HG03103 (cell line): Measurements from ENCODE around the gene GPR32.
"Not testable (repeated sequence)": the region's sequence is repeated elsewhere in the genome, so short reads cannot be mapped to it uniquely, and the experiment has no call there.

Experiments
- ATAC-seq: cut with Tn5 transposase; IDR thresholded peaks from one replicate; pipeline ENCODE4 v1.9.1; 2021; ENCODE audit warnings: low read depth; ENCODE audit not compliant: unreplicated experiment

GPR32 gene

GRCh38 chr19:50747141-50747540 lies 23.1 kb upstream of the GPR32 start:
- not testable (repeated sequence) for ATAC-seq

DNA sequence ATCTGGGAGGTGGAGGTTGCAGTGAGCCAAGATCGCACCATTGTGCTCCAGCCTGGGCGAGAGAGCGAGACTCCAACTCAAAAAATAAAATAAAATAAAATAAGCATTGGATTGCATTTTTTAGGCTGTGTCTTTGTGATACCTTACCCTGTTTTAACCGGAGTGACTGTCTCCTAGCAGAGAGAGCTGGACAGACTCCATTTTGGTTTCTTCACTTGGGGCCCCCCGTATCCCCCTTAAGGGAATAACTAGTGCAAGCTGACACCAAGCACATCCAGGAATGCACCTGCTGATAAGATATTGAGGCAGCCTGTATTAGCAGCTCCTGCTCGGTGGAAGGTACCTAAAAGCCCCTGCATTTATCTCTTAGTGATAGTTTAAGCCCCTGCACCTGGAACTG lies 20.8 kb upstream of the GPR32 start:
- ATAC-seq, result no peak

GRCh38 chr19:50750010-50750409 lies 20.3 kb upstream of the GPR32 start:
- ATAC-seq, result no peak

- no peak for ATAC-seq
These were observed 16.4 kb upstream of the GPR32 start for GRCh38 chr19:50753879-50754278.

- not testable (repeated sequence) for ATAC-seq
These were observed 14.0 kb upstream of the GPR32 start for GRCh38 chr19:50756244-50756643.

- ATAC-seq, result not testable (repeated sequence)
These were observed 12.6 kb upstream of the GPR32 start for GRCh38 chr19:50757624-50758023.

GRCh38 chr19:50759076-50759475 lies 11.2 kb upstream of the GPR32 start:
- not testable (repeated sequence) for ATAC-seq

DNA sequence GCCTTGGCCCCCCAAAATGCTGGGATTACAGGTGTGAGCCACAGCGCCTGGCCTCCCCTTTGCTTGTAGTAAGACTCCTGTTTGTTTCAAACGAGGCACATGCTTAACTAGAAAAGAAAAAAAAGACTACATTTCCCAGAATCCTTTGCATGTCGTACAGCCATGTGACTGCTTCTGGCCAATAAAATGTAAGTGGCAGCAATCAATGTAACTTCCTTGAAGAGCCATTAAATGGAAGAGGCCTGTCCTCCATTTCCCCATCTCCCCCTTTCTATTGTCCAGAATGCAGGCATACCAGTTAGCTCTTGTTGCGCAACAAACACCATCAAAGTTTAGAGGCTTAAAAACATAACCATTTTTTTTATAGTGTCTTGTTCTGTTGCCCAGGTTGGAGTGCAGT lies 10.4 kb upstream of the GPR32 start:
- ATAC-seq, result no peak

DNA sequence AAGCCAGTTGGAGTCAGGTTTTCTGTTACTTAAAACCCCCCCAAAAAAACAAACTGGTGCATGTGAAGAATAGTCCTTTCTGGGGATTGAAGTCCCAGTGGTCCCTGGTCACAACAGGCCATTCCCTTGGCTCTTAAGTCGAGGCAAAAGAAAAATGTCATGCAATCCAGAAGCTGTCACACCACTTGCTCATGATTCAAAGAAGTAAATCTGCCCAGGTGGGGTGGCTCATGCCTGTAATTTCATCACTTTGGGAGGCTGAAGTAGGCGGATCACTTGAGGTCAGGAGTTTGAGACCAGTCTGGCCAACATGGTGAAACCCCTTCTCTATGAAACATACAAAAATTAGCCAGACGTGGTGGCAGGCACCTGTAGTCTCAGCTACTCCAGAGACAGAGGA lies 8.8 kb upstream of the GPR32 start:
- ATAC-seq, result not testable (repeated sequence)

DNA sequence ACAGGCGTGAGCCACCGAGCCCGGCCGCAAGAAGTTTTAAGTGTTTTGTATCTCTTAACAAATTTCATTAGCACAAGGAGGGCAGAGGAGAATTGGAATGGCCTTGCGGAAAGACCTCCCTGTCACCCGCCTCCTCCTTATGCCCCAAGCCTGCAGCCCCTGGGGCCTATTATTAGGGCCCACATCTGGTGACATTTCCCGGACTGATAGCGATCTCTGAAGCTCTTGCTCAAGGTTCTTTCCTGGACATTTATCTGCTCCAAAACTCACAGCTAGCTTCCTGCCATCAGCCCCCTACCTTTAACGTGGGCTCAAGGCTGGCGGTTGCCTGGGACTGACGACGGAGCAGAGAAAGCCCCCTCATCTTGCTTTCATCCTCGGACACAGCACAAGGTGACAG lies 6.7 kb upstream of the GPR32 start:
- ATAC-seq, result not testable (repeated sequence)

DNA sequence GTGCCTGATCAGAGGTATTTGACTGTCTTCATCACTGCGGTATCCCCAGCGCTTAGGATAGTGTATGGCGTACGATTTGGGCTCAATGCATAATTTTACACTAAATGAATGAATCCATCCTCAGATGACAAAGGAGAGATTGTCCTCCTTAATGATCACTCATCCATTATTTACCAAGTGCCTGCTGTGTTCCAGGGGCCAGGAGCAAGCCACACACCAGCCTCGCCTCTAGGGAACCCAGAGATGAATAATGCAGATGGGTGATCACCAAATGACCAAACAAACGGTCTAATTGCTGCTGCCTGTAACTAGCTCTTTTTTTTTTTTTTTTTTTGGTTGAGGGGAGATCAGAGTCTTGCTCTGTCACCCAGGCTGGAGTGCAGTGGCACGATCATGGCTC lies 5.9 kb upstream of the GPR32 start:
- no peak for ATAC-seq

GRCh38 chr19:50766746-50767145 lies 3.5 kb upstream of the GPR32 start:
- not testable (repeated sequence) for ATAC-seq

GRCh38 chr19:50767263-50767662 lies 3.0 kb upstream of the GPR32 start:
- ATAC-seq, result not testable (repeated sequence)

- ATAC-seq, result no peak
These were observed 2.0 kb upstream of the GPR32 start for GRCh38 chr19:50768277-50768676.

DNA sequence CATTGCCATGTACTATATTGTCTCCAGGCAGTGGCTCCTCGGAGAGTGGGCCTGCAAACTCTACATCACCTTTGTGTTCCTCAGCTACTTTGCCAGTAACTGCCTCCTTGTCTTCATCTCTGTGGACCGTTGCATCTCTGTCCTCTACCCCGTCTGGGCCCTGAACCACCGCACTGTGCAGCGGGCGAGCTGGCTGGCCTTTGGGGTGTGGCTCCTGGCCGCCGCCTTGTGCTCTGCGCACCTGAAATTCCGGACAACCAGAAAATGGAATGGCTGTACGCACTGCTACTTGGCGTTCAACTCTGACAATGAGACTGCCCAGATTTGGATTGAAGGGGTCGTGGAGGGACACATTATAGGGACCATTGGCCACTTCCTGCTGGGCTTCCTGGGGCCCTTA lies 624 bp downstream of the GPR32 start:
- ATAC-seq, result no peak

- ATAC-seq, result no peak
These were observed 2.2 kb downstream of the GPR32 start for GRCh38 chr19:50772476-50772875.

DNA sequence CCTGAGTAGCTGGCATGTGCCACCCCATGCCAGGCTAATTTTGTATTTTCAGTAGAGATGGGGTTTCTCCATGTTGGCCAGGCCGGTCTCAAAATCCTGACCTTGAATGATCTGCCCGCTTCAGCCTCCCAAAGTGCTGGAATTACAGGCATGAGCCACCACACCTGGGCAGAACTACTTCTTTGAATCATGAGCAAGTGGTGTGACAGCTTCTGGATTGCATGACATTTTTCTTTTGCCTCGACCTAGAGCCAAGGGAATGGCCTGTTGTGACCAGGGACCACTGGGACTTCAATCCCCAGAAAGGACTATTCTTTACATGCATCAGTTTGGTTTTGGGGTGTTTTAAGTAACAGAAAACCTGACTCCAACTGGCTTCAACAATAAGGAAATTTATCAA lies 2.6 kb downstream of the GPR32 start:
- not testable (repeated sequence) for ATAC-seq

GRCh38 chr19:50773454-50773853 lies 3.2 kb downstream of the GPR32 start:
- not testable (repeated sequence) for ATAC-seq

DNA sequence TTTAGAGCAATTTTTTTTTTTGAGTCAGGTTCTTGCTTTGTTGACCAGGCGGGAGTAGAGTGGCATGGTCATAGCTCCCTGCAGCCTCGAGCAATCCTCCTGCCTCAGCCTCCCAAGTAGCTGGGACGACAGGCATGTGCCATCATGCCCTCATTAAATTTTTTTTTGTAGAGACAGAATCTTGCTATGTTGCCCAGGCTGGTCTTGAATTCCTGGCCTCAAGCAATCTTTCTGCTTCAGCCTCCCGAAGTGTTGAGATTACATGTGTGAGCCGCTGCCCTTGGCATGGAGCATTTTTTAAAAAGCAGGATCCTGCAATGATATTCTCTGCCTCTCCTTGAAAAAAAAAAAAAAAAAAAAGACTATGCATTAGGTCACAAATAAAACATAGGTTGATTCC lies 5.9 kb downstream of the GPR32 start:
- ATAC-seq, result no peak

DNA sequence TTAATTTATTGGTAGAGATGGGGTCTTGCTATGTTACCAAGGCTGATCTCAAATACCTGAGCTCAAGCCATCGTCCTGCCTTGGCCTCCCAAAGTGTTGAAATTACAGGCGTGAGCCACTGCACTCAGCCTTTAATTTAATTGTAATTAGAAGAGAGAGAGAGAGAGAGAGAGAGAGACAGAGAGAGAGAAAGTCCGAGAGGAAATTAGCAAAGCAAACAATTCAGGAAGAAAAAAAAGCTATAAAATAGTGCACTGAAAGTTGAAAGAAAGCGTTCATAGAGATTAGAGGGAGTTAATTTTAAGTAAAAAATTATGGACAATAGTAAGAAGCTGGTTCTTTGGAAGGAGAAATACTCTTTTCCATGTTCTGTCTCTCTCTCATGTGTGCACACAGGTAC lies 7.0 kb downstream of the GPR32 start:
- ATAC-seq, result no peak

DNA sequence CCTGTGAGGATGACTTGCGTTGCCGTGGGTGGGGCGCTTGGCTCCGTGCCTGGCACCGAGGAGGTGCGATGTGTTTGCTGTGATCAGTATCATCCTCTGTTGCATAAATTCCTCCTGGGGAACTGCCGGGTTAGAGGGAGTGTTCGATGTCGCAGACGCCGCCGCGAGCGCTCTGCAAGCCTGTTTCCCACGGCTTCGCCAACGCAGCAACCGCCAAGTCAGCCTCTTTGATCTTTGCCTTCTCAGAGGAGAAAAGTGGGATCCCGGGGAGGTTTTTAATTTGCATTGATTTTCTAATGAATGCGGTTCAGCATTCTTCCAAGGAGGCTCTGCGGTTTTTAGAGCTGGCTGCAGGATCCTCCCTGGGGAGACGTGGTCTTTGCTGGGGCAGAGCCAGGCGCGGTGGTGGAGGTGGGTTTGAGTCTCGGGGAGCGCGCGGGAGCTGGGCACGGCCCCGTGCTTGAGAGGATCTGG lies 7.6 kb downstream of the GPR32 start:
- ATAC-seq, result no peak

GRCh38 chr19:50778906-50779430 lies 8.7 kb downstream of the GPR32 start:
- ATAC-seq, result no peak
